HFFc6 (cell line): Measurements from ENCODE around the gene ABCB8. TPM values are rescaled to one million over a fixed set of nuclear protein-coding genes. Genes with fewer than 3 reads are reported as not detected.

Experiments used
- DNase-seq: peaks from one replicate; pipeline ENCODE4 v3.0.0-alpha.2; 2018
- H3K27ac Mint-ChIP-seq: 2 replicates; pipeline ENCODE4 v1.8.0; 2020; ENCODE audit warnings: mild to moderate bottlenecking, mixed read lengths
- H3K27me3 Mint-ChIP-seq: 2 replicates; pipeline ENCODE4 v1.8.0; 2021; ENCODE audit warnings: mild to moderate bottlenecking, moderate library complexity, mixed read lengths; ENCODE audit not compliant: insufficient read depth
- H3K36me3 Mint-ChIP-seq: 2 replicates; pipeline ENCODE4 v1.8.0; 2021; ENCODE audit warnings: low read depth, mixed read lengths
- H3K4me1 Mint-ChIP-seq: 2 replicates; pipeline ENCODE4 v1.8.0; 2020; ENCODE audit warnings: low read depth, mixed read lengths
- H3K4me3 Mint-ChIP-seq: 2 replicates; pipeline ENCODE4 v1.8.0; 2020; ENCODE audit warnings: mild to moderate bottlenecking, moderate library complexity, mixed read lengths
- H3K9me3 Mint-ChIP-seq: 2 replicates; pipeline ENCODE4 v1.8.0; 2020; ENCODE audit warnings: mild to moderate bottlenecking, mixed read lengths
- total RNA-seq, 6 experiments: library from RNA; stranded (reverse); fragmentation: NEBNext Ultra II Directional; extraction: Animal tissue kit (Norgen Biotek cat#: 25700); gene quantifications; 2 replicates in 1 of 6; 3 replicates in 5 of 6; pipeline ENCODE4 v1.2.3, GENCODE V29; 2021
- TF ChIP-seq, protein P1 (sequence below): fragments of 200-600 bp; sonication (generic); IDR thresholded peaks from 2 replicates; pipeline ENCODE4 v1.5.0; 2021; ENCODE audit warnings: antibody characterized with exemption, mild to moderate bottlenecking

The ABCB8 gene
- total RNA-seq, 6 experiments from 2014 or later, result 31.9 to 36.3 (median 33.2) TPM

DNA sequence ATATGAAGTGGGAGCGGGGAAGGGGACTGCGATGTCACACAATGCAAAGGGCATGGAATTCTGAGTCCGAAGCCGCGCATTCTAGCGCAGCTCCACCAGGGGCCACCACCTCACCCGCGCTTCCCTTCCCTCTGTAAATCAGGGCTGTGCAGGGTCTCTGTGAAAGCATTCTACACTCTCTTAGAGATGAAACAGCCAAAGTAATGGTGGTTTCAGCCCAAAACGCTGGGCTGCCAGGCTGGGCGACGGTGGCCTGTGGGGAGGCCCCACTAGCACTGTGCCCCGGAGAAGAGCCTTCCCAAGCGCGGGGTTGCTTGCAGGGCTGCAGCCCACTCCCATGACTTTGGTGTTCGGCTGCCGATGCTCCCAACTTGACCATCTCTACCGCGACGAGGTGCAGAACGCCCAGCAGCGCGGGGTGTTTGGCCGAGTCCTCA, 15.3 kb upstream of the ABCB8 start:
- TF ChIP-seq, protein P1, sequence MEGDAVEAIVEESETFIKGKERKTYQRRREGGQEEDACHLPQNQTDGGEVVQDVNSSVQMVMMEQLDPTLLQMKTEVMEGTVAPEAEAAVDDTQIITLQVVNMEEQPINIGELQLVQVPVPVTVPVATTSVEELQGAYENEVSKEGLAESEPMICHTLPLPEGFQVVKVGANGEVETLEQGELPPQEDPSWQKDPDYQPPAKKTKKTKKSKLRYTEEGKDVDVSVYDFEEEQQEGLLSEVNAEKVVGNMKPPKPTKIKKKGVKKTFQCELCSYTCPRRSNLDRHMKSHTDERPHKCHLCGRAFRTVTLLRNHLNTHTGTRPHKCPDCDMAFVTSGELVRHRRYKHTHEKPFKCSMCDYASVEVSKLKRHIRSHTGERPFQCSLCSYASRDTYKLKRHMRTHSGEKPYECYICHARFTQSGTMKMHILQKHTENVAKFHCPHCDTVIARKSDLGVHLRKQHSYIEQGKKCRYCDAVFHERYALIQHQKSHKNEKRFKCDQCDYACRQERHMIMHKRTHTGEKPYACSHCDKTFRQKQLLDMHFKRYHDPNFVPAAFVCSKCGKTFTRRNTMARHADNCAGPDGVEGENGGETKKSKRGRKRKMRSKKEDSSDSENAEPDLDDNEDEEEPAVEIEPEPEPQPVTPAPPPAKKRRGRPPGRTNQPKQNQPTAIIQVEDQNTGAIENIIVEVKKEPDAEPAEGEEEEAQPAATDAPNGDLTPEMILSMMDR, result peak; percentile 77
- Mint-ChIP-seq H3K4me1 (peaks cover 43% of the 10 kb centered on the region), H3K36me3 (no peaks in the 10 kb centered on the region), H3K4me3 (peak overlapping the region; percentile 45), H3K9me3 (no peaks in the 10 kb centered on the region), H3K27me3 (peaks cover 22% of the 10 kb centered on the region), H3K27ac (peak overlapping the region; percentile 19; the same call in 1 of the 2 replicates)
- DNase-seq, result no peak

DNA sequence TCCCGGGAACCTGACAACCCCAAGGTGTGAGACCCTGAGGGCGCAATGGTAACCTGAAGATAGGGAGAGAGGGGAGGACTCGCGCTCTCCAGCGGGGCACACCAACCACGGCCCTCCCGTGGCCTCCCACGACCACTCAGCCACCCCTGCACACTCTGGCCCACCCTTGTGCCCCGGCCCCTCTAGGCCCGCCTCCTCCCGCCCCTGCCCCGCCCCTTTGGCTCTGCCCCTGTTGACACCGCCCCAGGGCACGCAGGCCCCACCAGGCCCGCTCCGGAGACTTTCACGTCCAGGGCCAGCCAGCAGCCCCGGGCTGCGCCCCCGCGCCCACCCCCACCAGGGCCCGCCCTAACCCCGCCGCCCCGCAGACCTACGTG, 14.9 kb upstream of the ABCB8 start:
- H3K9me3 Mint-ChIP-seq, result no peaks in the 10 kb centered on the region
- no peaks in the 10 kb centered on the region for H3K36me3 Mint-ChIP-seq
- peak overlapping the region; percentile 84; the same call in 1 of the 2 replicates for H3K4me3 Mint-ChIP-seq
- peaks cover 47% of the 10 kb centered on the region for H3K4me1 Mint-ChIP-seq
- H3K27ac Mint-ChIP-seq, result peak overlapping the region; percentile 78
- DNase-seq, result no peak
- TF ChIP-seq, protein P1, result no peak
- H3K27me3 Mint-ChIP-seq, result peaks cover 24% of the 10 kb centered on the region

DNA sequence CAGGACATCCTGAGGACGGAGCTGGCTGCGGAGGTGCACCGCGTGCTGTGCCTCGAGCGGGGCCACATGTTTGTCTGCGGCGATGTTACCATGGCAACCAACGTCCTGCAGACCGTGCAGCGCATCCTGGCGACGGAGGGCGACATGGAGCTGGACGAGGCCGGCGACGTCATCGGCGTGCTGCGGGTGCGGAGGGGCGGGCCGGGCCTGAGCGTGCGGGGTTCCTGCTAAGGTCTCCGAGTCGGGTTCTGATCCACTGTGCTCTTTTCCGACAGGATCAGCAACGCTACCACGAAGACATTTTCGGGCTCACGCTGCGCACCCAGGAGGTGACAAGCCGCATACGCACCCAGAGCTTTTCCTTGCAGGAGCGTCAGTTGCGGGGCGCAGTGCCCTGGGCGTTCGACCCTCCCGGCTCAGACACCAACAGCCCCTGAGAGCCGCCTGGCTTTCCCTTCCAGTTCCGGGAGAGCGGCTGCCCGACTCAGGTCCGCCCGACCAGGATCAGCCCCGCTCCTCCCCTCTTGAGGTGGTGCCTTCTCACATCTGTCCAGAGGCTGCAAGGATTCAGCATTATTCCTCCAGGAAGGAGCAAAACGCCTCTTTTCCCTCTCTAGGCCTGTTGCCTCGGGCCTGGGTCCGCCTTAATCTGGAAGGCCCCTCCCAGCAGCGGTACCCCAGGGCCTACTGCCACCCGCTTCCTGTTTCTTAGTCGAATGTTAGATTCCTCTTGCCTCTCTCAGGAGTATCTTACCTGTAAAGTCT, 14.3 kb upstream of the ABCB8 start:
- peak overlapping the region; percentile 84 for H3K4me3 Mint-ChIP-seq

DNA sequence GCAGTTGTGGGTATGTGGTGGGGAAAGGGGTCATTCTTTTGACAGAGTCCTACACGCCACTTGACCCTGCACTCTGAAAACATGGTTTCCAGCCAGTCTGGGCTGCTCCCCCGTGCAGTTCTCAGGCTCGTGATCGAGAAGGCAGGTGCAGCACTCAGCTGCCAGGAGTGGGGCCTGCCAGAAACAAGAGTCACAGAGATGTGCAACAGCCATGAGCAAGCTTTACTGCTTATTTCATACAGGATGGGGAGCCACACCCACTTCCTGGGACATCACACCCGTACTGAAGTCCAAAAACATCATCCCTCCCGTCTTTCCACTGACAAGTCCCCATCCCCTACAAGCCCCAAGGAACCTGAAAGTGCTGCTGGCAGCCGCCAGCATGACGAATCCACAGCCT, 13.3 kb upstream of the ABCB8 start:
- Mint-ChIP-seq H3K27me3 (peaks cover 33% of the 10 kb centered on the region), H3K36me3 (no peaks in the 10 kb centered on the region), H3K4me3 (peak overlapping the region; percentile 20; the same call in 1 of the 2 replicates), H3K27ac (no peak overlapping the region), H3K9me3 (no peaks in the 10 kb centered on the region), H3K4me1 (peaks cover 49% of the 10 kb centered on the region)
- no peak for DNase-seq
- TF ChIP-seq, protein P1, result no peak

More for the DNA sequence above, 14.3 kb upstream of the ABCB8 start:
- TF ChIP-seq, protein P1, result peak; percentile 52
- H3K27me3 Mint-ChIP-seq, result peaks cover 26% of the 10 kb centered on the region
- no peaks in the 10 kb centered on the region for H3K9me3 Mint-ChIP-seq
- H3K4me1 Mint-ChIP-seq, result peaks cover 49% of the 10 kb centered on the region
- DNase-seq, result peak; percentile 71
- H3K27ac Mint-ChIP-seq, result peak overlapping the region; percentile 78
- no peaks in the 10 kb centered on the region for H3K36me3 Mint-ChIP-seq

DNA sequence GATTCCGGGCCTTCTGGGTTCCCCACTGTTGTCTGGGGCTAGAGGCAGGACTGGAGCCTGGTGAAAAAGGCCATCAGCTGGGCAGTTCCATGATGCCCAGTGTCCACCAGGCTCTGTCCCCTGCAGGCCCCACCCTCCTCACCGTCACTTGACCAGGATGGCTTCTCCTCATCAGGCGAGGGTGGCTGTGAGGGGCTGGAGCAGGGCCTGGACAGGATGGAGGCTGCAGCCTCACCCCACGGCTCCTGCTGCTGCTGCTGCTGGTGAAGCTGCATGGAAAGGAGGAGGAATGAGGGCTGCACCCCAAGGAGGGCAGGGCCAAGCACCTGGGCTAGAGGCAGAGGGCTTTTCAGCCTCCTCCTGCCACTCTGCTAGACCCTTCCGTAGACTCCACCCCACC, 12.3 kb upstream of the ABCB8 start:
- TF ChIP-seq, protein P1, result no peak
- DNase-seq, result no peak
- Mint-ChIP-seq H3K9me3 (no peaks in the 10 kb centered on the region), H3K27ac (no peak overlapping the region), H3K27me3 (peaks cover 42% of the 10 kb centered on the region), H3K36me3 (no peaks in the 10 kb centered on the region), H3K4me3 (no peak overlapping the region), H3K4me1 (peaks cover 46% of the 10 kb centered on the region)
